WERI-Rb-1 (cell line): Measurements from ENCODE around the gene CRYL1.

ENCODE experiments used
- DNase-seq: peaks from one replicate; pipeline ENCODE4 v3.0.0-alpha.2; 2020
- H3K27ac ChIP-seq: fragments of 250-450 bp; sonication (Bioruptor Pico); 2 replicates; pipeline ENCODE4 v1.5.1; 2020; ENCODE audit warnings: mild to moderate bottlenecking, moderate library complexity
- H3K27me3 ChIP-seq: fragments of 250-450 bp; sonication (Bioruptor Pico); 2 replicates; pipeline ENCODE4 v1.5.1; 2021; ENCODE audit warnings: mild to moderate bottlenecking, low read depth, moderate library complexity; ENCODE audit not compliant: insufficient read depth, severe bottlenecking
- H3K36me3 ChIP-seq: fragments of 250-450 bp; sonication (Bioruptor Pico); 2 replicates; pipeline ENCODE4 v1.5.1; 2020; ENCODE audit warnings: mild to moderate bottlenecking, moderate library complexity
- H3K4me3 ChIP-seq: 2 replicates; pipeline ENCODE4 v1.5.1; 2011; ENCODE audit warnings: low read depth, mild to moderate bottlenecking, control low read depth, low read length
- H3K9me3 ChIP-seq: fragments of 250-450 bp; sonication (Bioruptor Pico); 2 replicates; pipeline ENCODE4 v1.5.1; 2021; ENCODE audit warnings: mild to moderate bottlenecking, moderate library complexity; ENCODE audit not compliant: severe bottlenecking
- CTCF ChIP-seq: IDR thresholded peaks from 2 replicates; pipeline ENCODE4 v1.5.1; 2011; ENCODE audit warnings: low read depth, mild to moderate bottlenecking, control low read depth, inconsistent platforms, low read length

Gene CRYL1

GRCh38 chr13:20474515-20474914 is 51.1 kb downstream of the CRYL1 start:
- TF ChIP-seq CTCF: no peak
- no peak for DNase-seq
- H3K27ac ChIP-seq: no peak overlapping the region
- no peaks in the 10 kb centered on the region for H3K27me3 ChIP-seq
- H3K4me3 ChIP-seq: no peak overlapping the region
- H3K9me3 ChIP-seq: no peaks in the 10 kb centered on the region
- H3K36me3 ChIP-seq: no peaks in the 10 kb centered on the region

DNA sequence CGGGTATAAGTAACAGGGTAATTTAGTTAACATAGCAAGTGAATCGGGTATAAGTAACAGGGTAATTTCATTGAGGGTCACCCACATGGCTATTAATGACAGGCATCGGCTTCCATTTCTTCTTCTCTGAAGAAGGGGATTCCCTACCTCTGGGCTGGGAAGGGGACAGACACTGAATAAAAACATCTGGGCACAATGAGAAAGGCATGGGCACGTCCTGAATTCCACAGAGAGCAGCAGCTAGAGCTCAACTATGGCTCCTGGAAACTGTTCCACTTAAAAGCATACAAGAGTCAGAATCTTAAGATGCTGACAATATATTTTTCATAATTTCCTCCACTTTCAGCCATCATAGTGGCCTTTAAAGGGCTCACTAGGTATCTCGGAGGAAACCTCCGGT is 51.8 kb downstream of the CRYL1 start:
- Histone ChIP-seq H3K9me3 (no peaks in the 10 kb centered on the region), H3K27ac (no peak overlapping the region), H3K4me3 (no peak overlapping the region), H3K36me3 (no peaks in the 10 kb centered on the region), H3K27me3 (no peaks in the 10 kb centered on the region)
- no peak for TF ChIP-seq CTCF
- DNase-seq: no peak

GRCh38 chr13:20473139-20473538 is 52.5 kb downstream of the CRYL1 start:
- Histone ChIP-seq H3K27me3 (no peaks in the 10 kb centered on the region), H3K27ac (no peak overlapping the region), H3K4me3 (no peak overlapping the region), H3K9me3 (no peaks in the 10 kb centered on the region), H3K36me3 (no peaks in the 10 kb centered on the region)
- no peak for TF ChIP-seq CTCF
- DNase-seq: no peak

DNA sequence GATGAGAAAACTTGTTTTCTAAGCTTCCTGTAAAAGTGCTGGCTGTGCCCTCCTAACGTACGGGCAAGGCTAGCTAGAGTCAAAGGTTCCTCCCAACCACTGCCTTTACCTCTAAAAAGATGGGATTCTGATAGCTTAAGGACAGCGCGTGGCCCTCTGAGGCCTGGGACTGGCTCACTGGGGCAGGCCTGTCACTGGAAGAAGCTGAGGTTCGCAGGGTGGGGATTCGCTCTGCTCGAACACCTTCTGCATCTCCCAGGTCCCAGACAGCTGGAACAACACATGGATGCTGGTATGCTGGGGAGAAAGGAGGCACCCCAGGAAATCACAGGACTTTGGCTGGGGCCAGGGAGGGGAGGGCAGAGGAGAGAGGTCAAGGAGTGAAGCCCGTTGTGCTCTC is 53.1 kb downstream of the CRYL1 start:
- H3K4me3 ChIP-seq: no peak overlapping the region
- H3K36me3 ChIP-seq: no peaks in the 10 kb centered on the region
- H3K27ac ChIP-seq: no peak overlapping the region
- no peaks in the 10 kb centered on the region for H3K9me3 ChIP-seq
- DNase-seq: no peak
- TF ChIP-seq CTCF: no peak
- H3K27me3 ChIP-seq: no peaks in the 10 kb centered on the region

GRCh38 chr13:20470136-20470535 is 55.5 kb downstream of the CRYL1 start:
- Histone ChIP-seq H3K36me3 (no peaks in the 10 kb centered on the region), H3K27ac (no peak overlapping the region), H3K4me3 (no peak overlapping the region), H3K27me3 (no peaks in the 10 kb centered on the region), H3K9me3 (no peaks in the 10 kb centered on the region)
- no peak for DNase-seq
- no peak for TF ChIP-seq CTCF

DNA sequence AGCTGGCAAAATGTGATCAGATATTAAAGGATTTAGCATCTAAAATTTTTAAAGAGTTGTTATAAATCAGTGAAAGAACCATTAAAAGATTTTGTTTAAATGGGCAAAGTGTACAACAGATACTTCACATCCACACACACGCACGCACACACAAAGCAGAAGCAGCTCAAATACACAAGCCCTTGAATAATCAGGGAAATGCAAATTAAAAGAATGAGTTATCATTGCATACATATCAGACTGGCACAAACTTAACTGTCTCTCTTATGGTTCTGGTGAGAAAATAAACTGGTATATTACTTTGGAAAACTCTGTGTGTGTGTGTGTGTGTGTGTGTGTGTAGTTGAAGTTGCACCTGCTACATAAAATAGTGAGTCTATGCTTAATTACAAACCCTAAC is 59.3 kb downstream of the CRYL1 start:
- no peak overlapping the region for H3K27ac ChIP-seq
- H3K9me3 ChIP-seq: no peaks in the 10 kb centered on the region
- no peak overlapping the region for H3K4me3 ChIP-seq
- no peak for DNase-seq
- no peaks in the 10 kb centered on the region for H3K36me3 ChIP-seq
- H3K27me3 ChIP-seq: no peaks in the 10 kb centered on the region
- no peak for TF ChIP-seq CTCF
